GM18873 (cell line): ENCODE data around the gene TFDP3.

ENCODE experiments used
- ATAC-seq: cut with Tn5 transposase; IDR thresholded peaks from one replicate; pipeline ENCODE4 v1.9.1; 2021; ENCODE audit warnings: mild to moderate bottlenecking, moderate library complexity, moderate number of reproducible peaks; ENCODE audit not compliant: unreplicated experiment, low FRiP score

The TFDP3 gene

GRCh38 chrX:133188631-133189030 lies 29.5 kb downstream of the TFDP3 start:
- no peak for ATAC-seq

- ATAC-seq: no peak
Measured at GRCh38 chrX:133185938-133186337, 32.2 kb downstream of the TFDP3 start.

DNA sequence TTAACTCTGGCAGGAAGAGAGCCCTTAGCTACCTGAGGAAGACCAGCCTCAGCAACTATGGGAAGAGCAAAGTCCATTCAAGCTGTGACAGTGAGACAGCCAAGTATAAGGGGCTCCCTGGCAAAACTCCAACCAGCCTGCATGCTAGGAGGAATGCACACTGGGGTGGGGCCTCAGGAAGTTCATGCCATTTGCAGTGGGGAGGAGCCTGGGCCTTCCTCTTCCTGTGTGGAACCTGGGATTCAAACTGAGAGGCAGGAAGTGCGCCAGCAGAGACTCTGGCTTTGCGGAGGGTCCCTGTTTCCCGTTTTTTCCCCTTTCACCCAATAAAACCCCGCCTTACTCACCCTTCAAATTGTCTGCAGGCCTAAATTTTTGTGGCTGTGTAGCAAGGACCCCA lies 33.0 kb downstream of the TFDP3 start:
- no peak for ATAC-seq

DNA sequence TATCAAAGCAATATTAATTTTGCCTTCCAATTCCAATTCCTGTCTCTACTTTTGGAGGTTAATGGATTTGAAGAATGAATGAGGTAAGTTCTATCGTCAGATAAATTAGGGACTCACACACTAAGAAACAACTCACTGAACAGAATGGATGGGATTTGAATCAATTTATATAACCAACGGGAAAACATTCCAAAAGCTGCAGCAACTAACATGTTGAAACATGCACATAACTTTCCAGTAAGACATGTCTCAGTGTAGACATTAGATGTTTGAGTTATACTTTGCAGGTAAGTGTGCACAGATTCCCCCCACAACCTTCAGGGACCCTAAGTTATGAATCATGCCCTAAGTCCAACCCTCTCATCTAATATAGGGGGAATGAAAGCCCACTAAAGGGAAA lies 34.3 kb downstream of the TFDP3 start:
- ATAC-seq: no peak

DNA sequence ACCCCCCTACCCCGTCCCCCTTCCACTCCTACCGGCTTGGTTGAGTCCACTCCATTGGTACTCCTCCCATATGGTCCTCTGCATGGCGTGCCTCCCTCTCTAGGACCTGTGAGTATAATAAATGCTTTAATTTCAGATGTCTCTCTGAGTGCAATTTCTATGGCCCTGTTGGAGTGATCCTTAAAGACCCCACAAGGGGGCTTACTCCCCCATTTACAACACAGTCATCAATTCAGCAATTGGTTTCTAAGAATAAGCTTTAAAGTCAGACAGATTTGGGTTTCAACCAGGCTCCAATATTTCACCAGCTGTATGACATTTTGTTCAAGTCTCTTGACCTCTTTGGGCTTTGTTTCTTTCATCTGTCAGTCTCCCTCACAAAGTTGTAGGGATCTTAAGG lies 38.7 kb downstream of the TFDP3 start:
- ATAC-seq: no peak

DNA sequence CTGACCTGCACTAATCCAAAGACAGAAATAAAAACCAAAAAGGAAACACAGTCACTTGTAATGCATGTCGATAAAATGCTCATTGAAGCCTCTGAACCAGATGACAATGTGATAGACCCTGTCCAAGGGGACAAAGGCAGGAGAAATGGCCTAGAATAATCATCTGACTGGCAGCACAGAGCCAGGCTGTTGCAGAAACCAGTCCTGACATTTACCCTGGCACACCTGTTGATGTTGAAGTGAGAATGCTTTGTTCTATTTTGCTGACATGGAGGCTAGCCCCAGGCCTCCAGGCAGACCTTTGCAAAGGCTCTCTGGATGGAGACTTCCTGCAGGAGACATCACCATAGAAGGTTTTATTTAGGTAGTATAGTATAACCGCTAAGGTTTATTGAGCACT lies 41.0 kb downstream of the TFDP3 start:
- no peak for ATAC-seq

DNA sequence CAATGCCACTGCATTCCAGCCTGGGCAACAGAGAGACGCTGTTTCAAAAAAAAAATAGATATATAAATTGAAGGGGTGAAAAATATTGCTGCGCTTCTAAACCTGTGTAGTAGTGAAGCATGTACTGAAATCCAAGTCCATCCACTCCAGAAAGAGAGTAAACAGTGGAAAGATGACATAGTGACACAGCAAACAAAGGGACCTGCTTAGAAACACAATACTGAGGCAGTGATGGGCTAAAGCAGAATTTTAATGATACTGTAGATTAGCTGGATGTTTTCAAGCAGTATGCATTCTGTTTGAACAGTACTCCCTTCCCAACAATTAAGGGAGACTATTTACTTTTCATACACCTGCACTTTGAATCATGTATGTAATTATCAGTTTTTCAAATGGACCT lies 42.5 kb downstream of the TFDP3 start:
- no peak for ATAC-seq

- no peak for ATAC-seq
Measured at GRCh38 chrX:133175162-133175561, 43.0 kb downstream of the TFDP3 start.

DNA sequence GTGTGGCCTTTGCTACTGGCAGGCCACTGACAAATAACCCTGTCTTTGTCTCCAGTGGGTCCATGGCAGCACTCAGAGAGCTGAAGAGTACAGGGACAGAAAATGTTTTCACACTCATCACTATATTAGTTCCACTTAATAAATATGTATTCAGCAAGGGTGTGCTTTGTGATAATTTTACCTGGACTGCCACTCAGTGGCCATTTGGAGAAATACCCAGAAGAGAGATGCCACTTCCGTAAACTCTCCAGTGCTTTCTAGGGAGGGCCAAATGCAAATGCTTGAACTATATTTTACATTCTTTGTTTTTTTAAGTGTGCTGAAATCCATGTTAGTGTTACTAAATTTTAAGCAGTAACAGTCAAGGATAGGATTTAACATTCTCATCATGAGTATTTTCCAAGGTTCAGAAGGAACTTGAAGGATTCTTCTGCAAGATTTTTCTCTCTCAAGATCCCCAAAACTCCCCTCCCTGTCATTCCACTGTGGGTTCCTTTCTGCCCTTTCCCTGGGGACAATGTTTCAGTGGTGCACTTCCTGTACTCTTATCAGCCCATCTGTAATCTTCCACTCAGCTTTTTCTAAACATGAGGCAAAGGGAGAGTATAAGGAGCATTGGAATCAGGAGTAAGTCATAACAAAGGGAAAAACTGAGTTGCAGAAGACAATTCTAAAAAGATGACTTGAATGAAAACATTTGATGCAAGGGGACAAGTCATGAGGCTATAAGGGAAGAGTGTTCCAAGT lies 46.0 kb downstream of the TFDP3 start:
- no peak for ATAC-seq
